ENCODE measurements around the gene AGBL3.
A peak's percentile ranks its signal among the peaks of the same experiment; 100 is the strongest.

The AGBL3 gene

GRCh38 chr7:134941952-134942351 is 44.4 kb upstream of the AGBL3 start:
- H3K79me2 ChIP-seq (ENCODE audit: control insufficient read depth, low read length), result no peaks in the 10 kb centered on the region
- H3K27ac ChIP-seq (ENCODE audit: low read depth, low read length), result no peak overlapping the region
- H3K27me3 ChIP-seq (ENCODE audit: control insufficient read depth, low read length), result peaks cover 20% of the 10 kb centered on the region
- no peaks in the 10 kb centered on the region for H3F3A ChIP-seq (ENCODE audit: control insufficient read depth, insufficient read depth)
- H3K4me3 ChIP-seq (ENCODE audit: low read length), result no peak overlapping the region
- H3K4me2 ChIP-seq (ENCODE audit: low read length), result no peak overlapping the region
- H3K9me3 ChIP-seq (ENCODE audit: control insufficient read depth, insufficient read depth, low read length), result no peaks in the 10 kb centered on the region
- H4K20me1 ChIP-seq (ENCODE audit: control insufficient read depth, insufficient read depth, low read depth, low read length), result no peaks in the 10 kb centered on the region
- H3K4me1 ChIP-seq (ENCODE audit: control insufficient read depth, low read length), result no peaks in the 10 kb centered on the region
- no peaks in the 10 kb centered on the region for H3K9me2 ChIP-seq (replicated peaks; ENCODE audit: control insufficient read depth, low read length)
- TF ChIP-seq CTCF (IDR thresholded peaks at IDR 0.05; ENCODE audit: low read depth, low read length, poor library complexity, severe bottlenecking) (no peak), EZH2phosphoT487 (IDR thresholded peaks at IDR 0.05; ENCODE audit: borderline replicate concordance, low read length) (no peak)
- no peaks in the 10 kb centered on the region for H3K36me3 ChIP-seq (ENCODE audit: control insufficient read depth, low read length)

- Histone ChIP-seq H3K9me3 (ENCODE audit: control insufficient read depth, insufficient read depth, low read length) (no peaks in the 10 kb centered on the region), H3K79me2 (ENCODE audit: control insufficient read depth, low read length) (no peaks in the 10 kb centered on the region), H3K9me2 (replicated peaks; ENCODE audit: control insufficient read depth, low read length) (no peaks in the 10 kb centered on the region), H3K4me2 (ENCODE audit: low read length) (no peak overlapping the region), H3K36me3 (ENCODE audit: control insufficient read depth, low read length) (no peaks in the 10 kb centered on the region), H3F3A (ENCODE audit: control insufficient read depth, insufficient read depth) (no peaks in the 10 kb centered on the region), H3K4me3 (ENCODE audit: low read length) (no peak overlapping the region), H4K20me1 (ENCODE audit: control insufficient read depth, insufficient read depth, low read depth, low read length) (no peaks in the 10 kb centered on the region), H3K27me3 (ENCODE audit: control insufficient read depth, low read length) (peaks cover 20% of the 10 kb centered on the region), H3K4me1 (ENCODE audit: control insufficient read depth, low read length) (no peaks in the 10 kb centered on the region), H3K27ac (ENCODE audit: low read depth, low read length) (no peak overlapping the region)
- TF ChIP-seq CTCF (IDR thresholded peaks at IDR 0.05; ENCODE audit: low read depth, low read length, poor library complexity, severe bottlenecking), result no peak
- TF ChIP-seq EZH2phosphoT487 (IDR thresholded peaks at IDR 0.05; ENCODE audit: borderline replicate concordance, low read length), result no peak
Observed at GRCh38 chr7:134942690-134943466, 43.4 kb upstream of the AGBL3 start.

- Histone ChIP-seq H3F3A (ENCODE audit: control insufficient read depth, insufficient read depth) (no peaks in the 10 kb centered on the region), H3K4me3 (ENCODE audit: low read length) (no peak overlapping the region), H3K27me3 (ENCODE audit: control insufficient read depth, low read length) (peaks cover 20% of the 10 kb centered on the region), H3K79me2 (ENCODE audit: control insufficient read depth, low read length) (no peaks in the 10 kb centered on the region), H3K9me2 (replicated peaks; ENCODE audit: control insufficient read depth, low read length) (no peaks in the 10 kb centered on the region), H3K9me3 (ENCODE audit: control insufficient read depth, insufficient read depth, low read length) (no peaks in the 10 kb centered on the region), H3K4me2 (ENCODE audit: low read length) (no peak overlapping the region), H3K4me1 (ENCODE audit: control insufficient read depth, low read length) (no peaks in the 10 kb centered on the region), H4K20me1 (ENCODE audit: control insufficient read depth, insufficient read depth, low read depth, low read length) (no peaks in the 10 kb centered on the region), H3K36me3 (ENCODE audit: control insufficient read depth, low read length) (no peaks in the 10 kb centered on the region), H3K27ac (ENCODE audit: low read depth, low read length) (no peak overlapping the region)
- TF ChIP-seq CTCF (IDR thresholded peaks at IDR 0.05; ENCODE audit: low read depth, low read length, poor library complexity, severe bottlenecking) (peak; percentile 50), EZH2phosphoT487 (IDR thresholded peaks at IDR 0.05; ENCODE audit: borderline replicate concordance, low read length) (no peak)
Observed at GRCh38 chr7:134943785-134944400, 42.4 kb upstream of the AGBL3 start.

Data from DOHH2 (cell line).